GM04504 (cell line): Measurements from ENCODE around the gene YOD1.
"Not testable (repeated sequence)": the region's sequence is repeated elsewhere in the genome, so short reads cannot be mapped to it uniquely, and the experiment has no call there.

Source experiments
- DNase-seq: peaks from one replicate; pipeline ENCODE4 v3.0.0-alpha.2; 2012; ENCODE audit warnings: low read depth

YOD1 gene

GRCh38 chr1:207049054-207049453 lies 2.0 kb downstream of the YOD1 start:
- no peak for DNase-seq

- DNase-seq = no peak
Observed at GRCh38 chr1:207048041-207048440, 3.0 kb downstream of the YOD1 start.

- no peak for DNase-seq
Observed at GRCh38 chr1:207047505-207047904, 3.5 kb downstream of the YOD1 start.

GRCh38 chr1:207045453-207045852 lies 5.6 kb downstream of the YOD1 start:
- DNase-seq = no peak

- not testable (repeated sequence) for DNase-seq
Observed at GRCh38 chr1:207041397-207041796, 9.6 kb downstream of the YOD1 start.

- DNase-seq = no peak
Observed at GRCh38 chr1:207040181-207040533, 10.9 kb downstream of the YOD1 start.

GRCh38 chr1:207039380-207040180 lies 11.4 kb downstream of the YOD1 start:
- DNase-seq = no peak

- DNase-seq = no peak
Observed at GRCh38 chr1:207036865-207037264, 14.1 kb downstream of the YOD1 start.

- no peak for DNase-seq
Observed at GRCh38 chr1:207035877-207036551, 15.0 kb downstream of the YOD1 start.

GRCh38 chr1:207034998-207035397 lies 16.0 kb downstream of the YOD1 start:
- no peak for DNase-seq

GRCh38 chr1:207034208-207034607 lies 16.8 kb downstream of the YOD1 start:
- no peak for DNase-seq

GRCh38 chr1:207033302-207033701 lies 17.7 kb downstream of the YOD1 start:
- DNase-seq = no peak

GRCh38 chr1:207032528-207033017 lies 18.4 kb downstream of the YOD1 start, which contains the start of gene C1orf116:
C1orf116 (minus strand) TSS chr1:207032756; CDS start chr1:207027598, 5,158 bp downstream.
- no peak for DNase-seq

- DNase-seq = no peak
Observed at GRCh38 chr1:207031632-207032264, 19.3 kb downstream of the YOD1 start.

GRCh38 chr1:207031016-207031415 lies 20.0 kb downstream of the YOD1 start:
- DNase-seq = no peak

GRCh38 chr1:207030522-207031009 lies 20.4 kb downstream of the YOD1 start:
- no peak for DNase-seq

GRCh38 chr1:207029701-207030521 lies 21.1 kb downstream of the YOD1 start:
- DNase-seq = no peak

GRCh38 chr1:207028884-207029650 lies 21.9 kb downstream of the YOD1 start:
- DNase-seq = no peak

GRCh38 chr1:207027921-207028320 lies 23.1 kb downstream of the YOD1 start:
- DNase-seq = no peak

GRCh38 chr1:207027206-207027777 lies 23.7 kb downstream of the YOD1 start:
- DNase-seq = no peak

GRCh38 chr1:207026104-207026534 lies 24.9 kb downstream of the YOD1 start:
- no peak for DNase-seq
